Stomach (tissue), 9 donors: ENCODE measurements around the gene FURIN. TPM values are rescaled to one million over a fixed set of nuclear protein-coding genes. Genes with fewer than 3 reads are reported as not detected.

Source experiments
- DNase-seq, 2 donors: peaks; one replicate each; pipeline versions ENCODE4 v3.0.0 to v3.0.0-alpha.2; 2013 to 2019
- H3K27ac ChIP-seq, 5 donors: fragments of 200-600 bp in 4 of 5; sonication (generic) in 4 of 5; one replicate each; pipeline ENCODE4 v1.5.1; 2013 to 2019; ENCODE audit warnings: mild to moderate bottlenecking in 1 of 5, moderate library complexity in 1 of 5
- H3K27me3 ChIP-seq, 3 donors: fragments of 200-600 bp; sonication (generic); one replicate each; pipeline ENCODE4 v1.5.1; 2017 to 2019; ENCODE audit warnings: mixed run types in 1 of 3
- H3K36me3 ChIP-seq, 4 donors: fragments of 200-600 bp; sonication (generic); 1 replicate in 3 of 4; 2 replicates in 1 of 4; pipeline ENCODE4 v1.5.1; 2016 to 2019
- H3K4me1 ChIP-seq, 4 donors: fragments of 200-600 bp; sonication (generic); one replicate each; pipeline ENCODE4 v1.5.1; 2016 to 2019
- H3K4me3 ChIP-seq, 4 donors: fragments of 200-600 bp; sonication (generic) in 3 of 4; one replicate each; pipeline ENCODE4 v1.5.1; 2016 to 2019; ENCODE audit warnings: mild to moderate bottlenecking in 1 of 4
- H3K9me3 ChIP-seq, 4 donors: fragments of 200-600 bp; sonication (generic); one replicate each; pipeline ENCODE4 v1.5.1; 2016 to 2019
- EP300 ChIP-seq: sonication (generic); formaldehyde crosslinking; IDR thresholded peaks from one replicate; pipeline ENCODE4 v1.6.1; 2017; ENCODE audit warnings: antibody characterized with exemption
- POLR2A ChIP-seq, 4 donors: fragments of 450-650 bp; IDR thresholded peaks; one replicate each; pipeline ENCODE4 v1.6.1; 2016; ENCODE audit warnings: antibody characterized with exemption in 4 of 4, control low read depth in 2 of 4, mild to moderate bottlenecking in 1 of 4, moderate library complexity in 1 of 4
- POLR2AphosphoS5 ChIP-seq, 3 donors: sonication (generic); formaldehyde crosslinking; IDR thresholded peaks; one replicate each; pipeline ENCODE4 v1.6.1; 2016; ENCODE audit warnings: antibody characterized with exemption in 3 of 3
- WGBS, 5 donors: extraction: QIAGEN DNeasy Blood & Tissue Kit in 3 of 5; methylation state at CpG; one replicate each; pipeline versions ENCODE4 v1.1.5 to v1.1.7; 2013 to 2018; 5-methylcytosine and 5-hydroxymethylcytosine counted together
- intact Hi-C: fragments of 100-400 bp; cut with DNase I; formaldehyde crosslinking; loops from one replicate; pipeline ENCODE4 v1.15.1; 2023; ENCODE audit warnings: low total_unique reads
- polyA plus RNA-seq, 3 donors: library from polyadenylated mRNA; stranded (reverse); fragments of 200-250 nt; gene quantifications; one replicate each; pipeline ENCODE4 v1.2.3, GENCODE V29; 2013
- total RNA-seq, 5 donors: library from RNA; depleted of rRNA; stranded (reverse); fragments of >200 nt; gene quantifications; one replicate each; pipeline versions ENCODE4 v1.1.0 to v1.2.3, GENCODE V29; 2014 to 2016
- TF ChIP-seq, protein P1 (sequence below), 7 experiments: fragments of 450-650 bp in 4 of 7; fragments of 200-600 bp in 3 of 7; sonication (generic) in 3 of 7; IDR thresholded peaks; one replicate each; pipeline ENCODE4 v1.5.1; 2016 to 2019; ENCODE audit warnings: antibody characterized with exemption in 7 of 7, control low read depth in 2 of 7, mild to moderate bottlenecking in 1 of 7
- donor health status: healthy with polysubstance abuse.
- donor health status: Bipolar disorder and iron deficiency.
- donor health status: healthy.

FURIN gene
- total and polyA plus RNA-seq, 8 donors: 13.7 to 81.1 (median 43.2) TPM

GRCh38 chr15:90839187-90840071, 29.0 kb upstream of the FURIN start:
- TF ChIP-seq POLR2AphosphoS5 (IDR thresholded peaks at IDR 0.05) (peak in 2 of 3 donors; percentile 21 to 58), EP300 (no peak), POLR2A (IDR thresholded peaks at IDR 0.05) (no peak)
- TF ChIP-seq, protein P1, sequence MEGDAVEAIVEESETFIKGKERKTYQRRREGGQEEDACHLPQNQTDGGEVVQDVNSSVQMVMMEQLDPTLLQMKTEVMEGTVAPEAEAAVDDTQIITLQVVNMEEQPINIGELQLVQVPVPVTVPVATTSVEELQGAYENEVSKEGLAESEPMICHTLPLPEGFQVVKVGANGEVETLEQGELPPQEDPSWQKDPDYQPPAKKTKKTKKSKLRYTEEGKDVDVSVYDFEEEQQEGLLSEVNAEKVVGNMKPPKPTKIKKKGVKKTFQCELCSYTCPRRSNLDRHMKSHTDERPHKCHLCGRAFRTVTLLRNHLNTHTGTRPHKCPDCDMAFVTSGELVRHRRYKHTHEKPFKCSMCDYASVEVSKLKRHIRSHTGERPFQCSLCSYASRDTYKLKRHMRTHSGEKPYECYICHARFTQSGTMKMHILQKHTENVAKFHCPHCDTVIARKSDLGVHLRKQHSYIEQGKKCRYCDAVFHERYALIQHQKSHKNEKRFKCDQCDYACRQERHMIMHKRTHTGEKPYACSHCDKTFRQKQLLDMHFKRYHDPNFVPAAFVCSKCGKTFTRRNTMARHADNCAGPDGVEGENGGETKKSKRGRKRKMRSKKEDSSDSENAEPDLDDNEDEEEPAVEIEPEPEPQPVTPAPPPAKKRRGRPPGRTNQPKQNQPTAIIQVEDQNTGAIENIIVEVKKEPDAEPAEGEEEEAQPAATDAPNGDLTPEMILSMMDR (IDR thresholded peaks at IDR 0.05): no peak
- Histone ChIP-seq H3K27ac (peak overlapping the region; percentile 60 to 84 (median 75)), H3K36me3 (no peaks in the 10 kb centered on the region), H3K4me1 (peaks cover 12 to 32% (median 22%) of the 10 kb centered on the region in 4 donors), H3K27me3 (no peaks in the 10 kb centered on the region), H3K9me3 (no peaks in the 10 kb centered on the region), H3K4me3 (peak overlapping the region; percentile 13 to 25 (median 19))
- peak; percentile 76 to 85 for DNase-seq
- 24 to 46% (median 35%) methylated on average over 19 of the region's 19 CpGs for WGBS, 5 donors
- intact Hi-C loops: no loop called here

- peaks cover 12 to 35% (median 22%) of the 10 kb centered on the region in 4 donors for H3K4me1 ChIP-seq
- WGBS, 5 donors: 85 to 95% (median 93%) methylated on average over 17 to 18 of the region's 18 CpGs
- intact Hi-C loops: no loop called here
- H3K27me3 ChIP-seq: no peaks in the 10 kb centered on the region
- TF ChIP-seq, protein P1 (IDR thresholded peaks at IDR 0.05): no peak
- no peak for TF ChIP-seq POLR2AphosphoS5 (IDR thresholded peaks at IDR 0.05)
- TF ChIP-seq POLR2A (IDR thresholded peaks at IDR 0.05): no peak
- no peak for TF ChIP-seq EP300
- no peaks in the 10 kb centered on the region for H3K36me3 ChIP-seq
- peak overlapping the region; percentile 60 to 84 (median 75) for H3K27ac ChIP-seq
- no peaks in the 10 kb centered on the region for H3K9me3 ChIP-seq
- H3K4me3 ChIP-seq: peak overlapping the region; percentile 13 to 25 (median 19)
- no peak for DNase-seq
Measured at GRCh38 chr15:90840157-90840855, 28.1 kb upstream of the FURIN start.

DNA sequence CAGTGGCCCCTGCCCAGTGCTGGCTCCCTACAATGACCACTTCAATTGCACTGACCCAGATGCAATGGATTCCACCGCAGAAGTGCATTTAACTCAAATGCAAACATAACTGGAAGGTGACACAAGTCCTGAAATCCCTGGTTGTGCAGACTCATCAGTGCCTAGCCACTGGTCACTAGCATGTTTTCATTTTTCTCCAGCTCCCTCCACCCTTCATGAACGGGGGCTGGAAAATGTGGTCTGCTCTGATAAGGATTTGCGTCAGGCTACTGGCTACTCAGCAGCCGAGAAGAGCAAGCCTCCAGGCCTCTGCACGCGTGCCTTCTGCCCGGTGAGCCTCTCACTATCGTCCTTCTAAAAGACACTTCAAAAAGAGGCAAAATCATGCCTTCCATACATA, 27.4 kb upstream of the FURIN start:
- H3K27ac ChIP-seq: no peak overlapping the region
- no peak for DNase-seq
- 88 to 94% (median 90%) methylated on average over 8 of the region's 8 CpGs for WGBS, 5 donors
- peaks cover 12 to 37% (median 22%) of the 10 kb centered on the region in 4 donors for H3K4me1 ChIP-seq
- intact Hi-C loops: no loop called here
- no peaks in the 10 kb centered on the region for H3K27me3 ChIP-seq
- TF ChIP-seq POLR2AphosphoS5 (IDR thresholded peaks at IDR 0.05): no peak
- TF ChIP-seq, protein P1 (IDR thresholded peaks at IDR 0.05): no peak
- no peak for TF ChIP-seq POLR2A (IDR thresholded peaks at IDR 0.05)
- TF ChIP-seq EP300: no peak
- H3K4me3 ChIP-seq: no peak overlapping the region
- no peaks in the 10 kb centered on the region for H3K9me3 ChIP-seq
- H3K36me3 ChIP-seq: no peaks in the 10 kb centered on the region

DNA sequence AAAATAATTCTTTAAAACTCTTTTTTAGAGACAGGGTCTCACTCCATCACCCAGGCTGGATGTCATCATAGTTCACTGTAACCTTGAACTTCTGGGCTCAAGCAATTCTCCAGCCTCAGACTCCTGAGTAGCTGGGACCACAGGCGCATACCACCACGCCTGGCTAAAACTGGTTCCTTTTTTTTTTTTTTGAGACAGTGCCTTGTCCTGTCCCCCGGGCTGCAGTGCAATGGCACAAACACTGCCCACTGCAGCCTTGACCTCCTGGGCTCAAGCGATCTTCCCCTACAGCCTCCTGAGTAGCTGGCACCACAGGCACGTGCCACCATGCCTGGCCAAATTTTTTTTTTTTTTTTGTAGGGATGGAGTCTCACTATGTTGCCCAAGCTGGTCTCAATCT, 23.7 kb upstream of the FURIN start:
- Histone ChIP-seq H3K9me3 (no peaks in the 10 kb centered on the region), H3K27me3 (no peaks in the 10 kb centered on the region), H3K27ac (peak overlapping the region in 3 of 5 donors; percentile 33 to 66 (median 45)), H3K4me1 (peaks cover 4 to 15% (median 8%) of the 10 kb centered on the region in 4 donors), H3K4me3 (no peak overlapping the region), H3K36me3 (no peaks in the 10 kb centered on the region)
- DNase-seq: no peak
- intact Hi-C loops: no loop called here
- TF ChIP-seq POLR2A (IDR thresholded peaks at IDR 0.05) (no peak), POLR2AphosphoS5 (IDR thresholded peaks at IDR 0.05) (no peak), EP300 (no peak)
- TF ChIP-seq, protein P1 (IDR thresholded peaks at IDR 0.05): no peak
- WGBS, 5 donors: 72 to 89% (median 82%) methylated on average over 5 of the region's 5 CpGs
